Measurements from ENCODE around the gene LYST. TPM values are rescaled to one million over a fixed set of nuclear protein-coding genes. Genes with fewer than 3 reads are reported as not detected.

Gene LYST
- polyA plus RNA-seq, 1 of the 3 experiments (the other 2 are of a cell fraction): 3.9 TPM

DNA sequence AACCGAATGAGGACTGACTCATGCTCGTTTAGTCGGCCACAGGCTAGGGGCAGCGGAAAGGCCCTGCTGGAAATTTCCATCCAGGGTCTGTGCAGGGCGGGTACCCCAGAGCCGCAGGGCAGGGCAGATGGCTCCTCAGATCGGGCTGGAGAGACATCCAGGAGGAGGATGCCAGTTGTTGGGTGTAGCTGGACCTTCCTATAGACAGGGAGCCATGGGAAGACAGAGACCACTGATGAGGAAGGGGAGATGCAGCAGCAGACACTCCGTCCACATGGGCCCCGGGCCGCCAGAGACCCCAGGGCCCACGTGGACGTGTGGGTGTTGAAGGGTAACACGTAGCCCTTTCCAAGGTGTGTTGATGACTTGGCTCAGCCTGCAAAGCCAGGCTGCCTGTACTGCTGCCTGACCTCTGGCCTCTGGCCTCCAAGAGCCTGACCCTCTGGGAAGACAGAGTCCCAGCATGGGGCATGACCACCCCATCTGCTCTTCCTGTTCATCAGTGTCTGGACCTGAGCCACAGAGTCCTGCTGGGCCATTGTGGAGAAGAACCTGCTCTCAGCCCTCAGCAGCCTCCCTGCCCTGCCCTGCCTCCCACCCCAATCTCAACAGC is 221.9 kb downstream of the LYST start (continued):
- TF ChIP-seq, protein P1, sequence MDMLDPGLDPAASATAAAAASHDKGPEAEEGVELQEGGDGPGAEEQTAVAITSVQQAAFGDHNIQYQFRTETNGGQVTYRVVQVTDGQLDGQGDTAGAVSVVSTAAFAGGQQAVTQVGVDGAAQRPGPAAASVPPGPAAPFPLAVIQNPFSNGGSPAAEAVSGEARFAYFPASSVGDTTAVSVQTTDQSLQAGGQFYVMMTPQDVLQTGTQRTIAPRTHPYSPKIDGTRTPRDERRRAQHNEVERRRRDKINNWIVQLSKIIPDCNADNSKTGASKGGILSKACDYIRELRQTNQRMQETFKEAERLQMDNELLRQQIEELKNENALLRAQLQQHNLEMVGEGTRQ (IDR thresholded peaks at IDR 0.05; ENCODE audit: borderline replicate concordance, low read depth, low read length): no peak
- no peak for TF ChIP-seq TCF12 (IDR thresholded peaks at IDR 0.05)
- no peak for TF ChIP-seq FOXJ3 (CRISPR knock-in tag; IDR thresholded peaks at IDR 0.05)

DNA sequence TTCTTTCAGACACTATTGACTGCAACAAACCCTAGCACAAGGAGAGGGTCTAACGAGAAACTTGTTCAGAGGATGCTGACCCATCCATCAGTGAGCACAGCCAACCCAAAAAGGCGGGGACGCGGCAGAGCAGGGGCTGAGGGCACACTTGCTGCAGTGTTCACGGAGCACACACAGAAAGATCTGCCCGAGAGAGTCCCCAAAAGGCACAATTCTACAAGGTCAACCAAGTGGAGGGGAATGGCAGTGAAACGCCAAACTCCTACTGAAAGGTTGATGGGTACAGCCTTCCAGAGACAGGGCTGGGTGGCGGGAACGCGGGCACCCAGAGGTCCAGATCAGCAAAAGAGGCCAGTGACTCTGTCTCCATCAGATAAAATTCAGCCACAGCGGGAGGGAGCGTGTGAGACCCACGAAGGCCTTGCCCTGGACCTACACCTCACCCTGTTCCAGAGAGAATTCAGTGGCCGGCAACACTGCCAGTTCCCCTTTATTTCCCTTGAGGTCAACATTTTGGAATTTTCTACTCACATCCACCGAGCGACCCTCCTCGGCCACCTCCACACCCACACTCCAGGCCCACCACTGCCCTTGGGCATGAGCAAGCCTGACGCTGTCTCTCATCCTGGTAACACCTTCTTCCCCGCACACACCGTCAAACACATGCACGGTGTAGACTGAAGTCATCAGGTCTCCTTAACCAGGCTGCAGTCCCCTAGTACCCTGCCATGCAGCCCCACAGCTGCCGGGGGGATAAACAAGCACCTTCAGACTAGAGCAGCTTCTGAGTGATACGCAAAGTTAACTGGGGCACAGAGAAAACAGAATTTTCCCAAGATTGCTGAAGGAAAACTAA is 222.6 kb downstream of the LYST start:
- WGBS (ENCODE audit: low lambda C conversion rate): 91% methylated on average over 23 of the region's 23 CpGs
- peaks cover 0 to 53% of the 10 kb centered on the region in 2 experiments; a peak in 2 of 4 replicates for H3K4me1 ChIP-seq (ENCODE audit: control insufficient read depth in 1 of 2, insufficient read depth in 2 of 2, low read depth in 1 of 2, low read length in 1 of 2)
- H3K9me3 ChIP-seq: no peaks in the 10 kb centered on the region
- H3K9me2 ChIP-seq: no peaks in the 10 kb centered on the region
- H3K27me3 ChIP-seq (ENCODE audit: insufficient read depth): peaks cover 10% of the 10 kb centered on the region; the same call in 1 of the 2 replicates
- TF ChIP-seq SMC3 (IDR thresholded peaks at IDR 0.05; ENCODE audit: low read depth, low read length) (no peak), NFIC (IDR thresholded peaks at IDR 0.05; ENCODE audit: borderline replicate concordance) (no peak), TEAD4 (IDR thresholded peaks at IDR 0.05; ENCODE audit: borderline replicate concordance, insufficient read depth) (no peak), CHD2 (IDR thresholded peaks at IDR 0.05; ENCODE audit: low read length, partially characterized antibody) (no peak), FOXJ3 (CRISPR knock-in tag; IDR thresholded peaks at IDR 0.05) (no peak), GATA2 (CRISPR knock-in tag; IDR thresholded peaks at IDR 0.05) (no peak), YY1 (IDR thresholded peaks at IDR 0.05; ENCODE audit: low read depth) (no peak)
- TF ChIP-seq, protein P2, sequence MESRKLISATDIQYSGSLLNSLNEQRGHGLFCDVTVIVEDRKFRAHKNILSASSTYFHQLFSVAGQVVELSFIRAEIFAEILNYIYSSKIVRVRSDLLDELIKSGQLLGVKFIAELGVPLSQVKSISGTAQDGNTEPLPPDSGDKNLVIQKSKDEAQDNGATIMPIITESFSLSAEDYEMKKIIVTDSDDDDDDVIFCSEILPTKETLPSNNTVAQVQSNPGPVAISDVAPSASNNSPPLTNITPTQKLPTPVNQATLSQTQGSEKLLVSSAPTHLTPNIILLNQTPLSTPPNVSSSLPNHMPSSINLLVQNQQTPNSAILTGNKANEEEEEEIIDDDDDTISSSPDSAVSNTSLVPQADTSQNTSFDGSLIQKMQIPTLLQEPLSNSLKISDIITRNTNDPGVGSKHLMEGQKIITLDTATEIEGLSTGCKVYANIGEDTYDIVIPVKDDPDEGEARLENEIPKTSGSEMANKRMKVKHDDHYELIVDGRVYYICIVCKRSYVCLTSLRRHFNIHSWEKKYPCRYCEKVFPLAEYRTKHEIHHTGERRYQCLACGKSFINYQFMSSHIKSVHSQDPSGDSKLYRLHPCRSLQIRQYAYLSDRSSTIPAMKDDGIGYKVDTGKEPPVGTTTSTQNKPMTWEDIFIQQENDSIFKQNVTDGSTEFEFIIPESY (IDR thresholded peaks at IDR 0.05; ENCODE audit: borderline replicate concordance, low read depth): no peak
- TF ChIP-seq, protein P3, sequence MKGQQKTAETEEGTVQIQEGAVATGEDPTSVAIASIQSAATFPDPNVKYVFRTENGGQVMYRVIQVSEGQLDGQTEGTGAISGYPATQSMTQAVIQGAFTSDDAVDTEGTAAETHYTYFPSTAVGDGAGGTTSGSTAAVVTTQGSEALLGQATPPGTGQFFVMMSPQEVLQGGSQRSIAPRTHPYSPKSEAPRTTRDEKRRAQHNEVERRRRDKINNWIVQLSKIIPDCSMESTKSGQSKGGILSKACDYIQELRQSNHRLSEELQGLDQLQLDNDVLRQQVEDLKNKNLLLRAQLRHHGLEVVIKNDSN (IDR thresholded peaks at IDR 0.05; ENCODE audit: borderline replicate concordance, low read depth): no peak
- TF ChIP-seq, protein P1 (IDR thresholded peaks at IDR 0.05; ENCODE audit: borderline replicate concordance, low read depth, low read length): no peak
- TF ChIP-seq, protein P4, sequence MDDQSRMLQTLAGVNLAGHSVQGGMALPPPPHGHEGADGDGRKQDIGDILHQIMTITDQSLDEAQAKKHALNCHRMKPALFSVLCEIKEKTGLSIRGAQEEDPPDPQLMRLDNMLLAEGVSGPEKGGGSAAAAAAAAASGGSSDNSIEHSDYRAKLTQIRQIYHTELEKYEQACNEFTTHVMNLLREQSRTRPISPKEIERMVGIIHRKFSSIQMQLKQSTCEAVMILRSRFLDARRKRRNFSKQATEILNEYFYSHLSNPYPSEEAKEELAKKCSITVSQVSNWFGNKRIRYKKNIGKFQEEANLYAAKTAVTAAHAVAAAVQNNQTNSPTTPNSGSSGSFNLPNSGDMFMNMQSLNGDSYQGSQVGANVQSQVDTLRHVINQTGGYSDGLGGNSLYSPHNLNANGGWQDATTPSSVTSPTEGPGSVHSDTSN (IDR thresholded peaks at IDR 0.05): no peak
- no peaks in the 10 kb centered on the region for H3K79me2 ChIP-seq (ENCODE audit: insufficient read depth)
- CTCF ChIA-PET: interaction anchor here (0.8 kb wide), 1 partner anchor 10 kb away, joined by 3 read pairs; no protein-coding TSS in a partner anchor
- no peaks in the 10 kb centered on the region for H4K20me1 ChIP-seq (ENCODE audit: insufficient read depth)
- H3K36me3 ChIP-seq (replicated peaks in 1 of 2; ENCODE audit: control insufficient read depth in 1 of 2, insufficient read depth in 2 of 2, low read length in 1 of 2): no peaks in the 10 kb centered on the region
- no peak overlapping the region for H3K4me3 ChIP-seq (ENCODE audit: low read depth in 2 of 2, low read length in 1 of 2)
- no peak overlapping the region for H3K4me2 ChIP-seq
- DNase-seq: peak; percentile 31
- H3K9ac ChIP-seq: no peak overlapping the region
- peak overlapping the region in 1 of 2 experiments; percentile 29; a peak in 2 of 4 replicates for H3K27ac ChIP-seq (ENCODE audit: low read depth in 2 of 2, low read length in 1 of 2)
- H3F3A ChIP-seq (replicated peaks; ENCODE audit: insufficient read depth): peaks cover 4% of the 10 kb centered on the region
- POLR2A ChIA-PET: no interaction called here
- no peak overlapping the region for H2AFZ ChIP-seq (ENCODE audit: low read depth)
